HEK293T (cell line): Measurements from ENCODE around the gene GEMIN8.

Source experiments
- ARNT ChIP-seq: fragments of 450-650 bp; IDR thresholded peaks from 2 replicates; pipeline ENCODE4 v1.6.1; 2017; ENCODE audit warnings: mild to moderate bottlenecking
- FOXA1 ChIP-seq: fragments of 450-650 bp; IDR thresholded peaks from 2 replicates; pipeline ENCODE4 v1.6.1; 2016; ENCODE audit warnings: mild to moderate bottlenecking
- FOXM1 ChIP-seq: fragments of 450-650 bp; IDR thresholded peaks from 2 replicates; pipeline ENCODE4 v1.6.1; 2017; ENCODE audit warnings: mild to moderate bottlenecking, borderline replicate concordance
- HDGF ChIP-seq: fragments of 450-650 bp; IDR thresholded peaks from 2 replicates; pipeline ENCODE4 v1.6.1; 2017; ENCODE audit warnings: antibody characterized with exemption, borderline replicate concordance
- SP1 ChIP-seq: fragments of 450-650 bp; IDR thresholded peaks from 2 replicates; pipeline ENCODE4 v1.6.1; 2017
- SUZ12 ChIP-seq: fragments of 450-650 bp; IDR thresholded peaks from 2 replicates; pipeline ENCODE4 v1.6.1; 2016; ENCODE audit warnings: mild to moderate bottlenecking
- ZNF384 ChIP-seq: fragments of 450-650 bp; IDR thresholded peaks from 2 replicates; pipeline ENCODE4 v1.6.1; 2016
- TF ChIP-seq, protein P1 (sequence below): fragments of 450-650 bp; IDR thresholded peaks from 2 replicates; pipeline ENCODE4 v1.6.1; 2016

DNA sequence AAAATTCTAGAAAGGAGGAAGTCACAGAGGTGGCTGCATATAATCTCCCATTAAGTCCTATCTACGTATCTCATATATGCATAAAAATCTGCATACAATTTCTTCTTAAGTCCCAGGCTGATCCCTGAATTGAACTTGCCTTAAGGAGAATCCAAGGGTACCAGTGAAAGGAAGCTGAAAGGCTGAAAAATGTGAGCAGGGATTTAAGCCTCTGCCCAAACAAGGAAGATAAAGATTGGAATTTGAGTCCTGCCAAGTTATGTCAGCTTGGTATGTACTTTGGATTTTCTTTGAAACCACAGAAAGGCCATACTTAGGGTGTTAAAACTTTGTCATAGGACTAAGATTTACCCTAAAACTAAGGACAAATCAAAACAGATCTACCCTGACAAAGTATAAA is 26.5 kb upstream of the GEMIN8 start:
- TF ChIP-seq SP1 (no peak), SUZ12 (no peak), FOXM1 (no peak), ARNT (no peak), FOXA1 (no peak), HDGF (no peak), ZNF384 (no peak)
- TF ChIP-seq, protein P1, sequence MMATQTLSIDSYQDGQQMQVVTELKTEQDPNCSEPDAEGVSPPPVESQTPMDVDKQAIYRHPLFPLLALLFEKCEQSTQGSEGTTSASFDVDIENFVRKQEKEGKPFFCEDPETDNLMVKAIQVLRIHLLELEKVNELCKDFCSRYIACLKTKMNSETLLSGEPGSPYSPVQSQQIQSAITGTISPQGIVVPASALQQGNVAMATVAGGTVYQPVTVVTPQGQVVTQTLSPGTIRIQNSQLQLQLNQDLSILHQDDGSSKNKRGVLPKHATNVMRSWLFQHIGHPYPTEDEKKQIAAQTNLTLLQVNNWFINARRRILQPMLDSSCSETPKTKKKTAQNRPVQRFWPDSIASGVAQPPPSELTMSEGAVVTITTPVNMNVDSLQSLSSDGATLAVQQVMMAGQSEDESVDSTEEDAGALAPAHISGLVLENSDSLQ, result no peak
